Right atrium auricular region (tissue), 2 donors: Measurements from ENCODE around the gene ARPC1B. TPM values are rescaled to one million over a fixed set of nuclear protein-coding genes. Genes with fewer than 3 reads are reported as not detected.

Source experiments
- DNase-seq: peaks from one replicate; pipeline ENCODE4 v3.0.0-alpha.2; 2019; ENCODE audit warnings: low spot score
- H3K27ac ChIP-seq, 2 donors: fragments of 200-600 bp; sonication (generic); 1 replicate in 1 of 2; 2 replicates in 1 of 2; pipeline ENCODE4 v1.5.1; 2016 to 2019
- H3K27me3 ChIP-seq, 2 donors: fragments of 200-600 bp; sonication (generic); one replicate each; pipeline versions ENCODE4 v1.5.1 to v1.6.0; 2017 to 2019
- H3K36me3 ChIP-seq: fragments of 200-600 bp; sonication (generic); one replicate; pipeline ENCODE4 v1.5.1; 2016
- H3K4me1 ChIP-seq, 2 donors: fragments of 200-600 bp; sonication (generic); one replicate each; pipeline versions ENCODE4 v1.5.1 to v1.6.0; 2017 to 2019
- H3K4me3 ChIP-seq, 2 donors: fragments of 200-600 bp; sonication (generic); 1 replicate in 1 of 2; 2 replicates in 1 of 2; pipeline ENCODE4 v1.5.1; 2017 to 2019; ENCODE audit warnings: mild to moderate bottlenecking in 1 of 2, moderate library complexity in 1 of 2
- H3K9me3 ChIP-seq, 2 donors: fragments of 200-600 bp; sonication (generic); one replicate each; pipeline ENCODE4 v1.5.1; 2019
- total RNA-seq, 2 donors: library from RNA; depleted of rRNA; stranded (reverse); fragments of >200 nt; gene quantifications; one replicate each; pipeline ENCODE4 v1.1.0, GENCODE V29; 2016
- TF ChIP-seq, protein P1 (sequence below), 2 donors: fragments of 200-600 bp; sonication (generic); IDR thresholded peaks; one replicate each; pipeline ENCODE4 v1.5.1; 2019; ENCODE audit warnings: antibody characterized with exemption in 2 of 2

ARPC1B gene
- total RNA-seq, 2 donors from 2014 or later, result 53.0 to 115 TPM

DNA sequence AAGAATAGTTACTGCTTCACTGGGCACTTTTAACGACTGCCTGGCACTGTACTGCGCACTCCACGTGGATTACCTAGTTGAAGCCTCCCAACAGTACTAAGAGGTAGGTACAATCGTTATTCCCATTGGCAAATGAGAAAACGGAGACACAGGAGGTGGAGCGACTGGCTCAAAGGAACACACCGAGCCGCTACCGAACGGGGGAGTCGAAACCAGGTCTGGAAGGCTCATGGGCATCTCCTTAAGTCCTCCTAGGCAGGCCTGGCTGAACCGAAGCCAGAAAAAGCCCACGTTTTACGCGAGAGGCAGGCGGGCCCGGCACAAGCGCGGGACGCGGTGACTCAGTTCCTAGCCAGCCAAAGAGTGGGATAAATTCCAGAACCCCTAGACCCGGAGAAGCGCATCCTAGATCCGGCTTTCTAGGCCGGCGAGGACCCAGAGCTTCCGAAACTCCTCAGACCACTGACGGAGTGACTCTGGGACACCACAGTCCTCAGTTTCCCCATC is 33.4 kb downstream of the ARPC1B start:
- Histone ChIP-seq H3K4me1 (peaks cover 0 to 36% of the 10 kb centered on the region in 2 donors), H3K36me3 (peaks cover 34% of the 10 kb centered on the region), H3K9me3 (no peaks in the 10 kb centered on the region), H3K27me3 (no peaks in the 10 kb centered on the region), H3K4me3 (peak overlapping the region; percentile 96 to 97), H3K27ac (peak overlapping the region; percentile 95 to 97)
- DNase-seq, result peak; percentile 85
- TF ChIP-seq, protein P1, sequence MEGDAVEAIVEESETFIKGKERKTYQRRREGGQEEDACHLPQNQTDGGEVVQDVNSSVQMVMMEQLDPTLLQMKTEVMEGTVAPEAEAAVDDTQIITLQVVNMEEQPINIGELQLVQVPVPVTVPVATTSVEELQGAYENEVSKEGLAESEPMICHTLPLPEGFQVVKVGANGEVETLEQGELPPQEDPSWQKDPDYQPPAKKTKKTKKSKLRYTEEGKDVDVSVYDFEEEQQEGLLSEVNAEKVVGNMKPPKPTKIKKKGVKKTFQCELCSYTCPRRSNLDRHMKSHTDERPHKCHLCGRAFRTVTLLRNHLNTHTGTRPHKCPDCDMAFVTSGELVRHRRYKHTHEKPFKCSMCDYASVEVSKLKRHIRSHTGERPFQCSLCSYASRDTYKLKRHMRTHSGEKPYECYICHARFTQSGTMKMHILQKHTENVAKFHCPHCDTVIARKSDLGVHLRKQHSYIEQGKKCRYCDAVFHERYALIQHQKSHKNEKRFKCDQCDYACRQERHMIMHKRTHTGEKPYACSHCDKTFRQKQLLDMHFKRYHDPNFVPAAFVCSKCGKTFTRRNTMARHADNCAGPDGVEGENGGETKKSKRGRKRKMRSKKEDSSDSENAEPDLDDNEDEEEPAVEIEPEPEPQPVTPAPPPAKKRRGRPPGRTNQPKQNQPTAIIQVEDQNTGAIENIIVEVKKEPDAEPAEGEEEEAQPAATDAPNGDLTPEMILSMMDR (IDR thresholded peaks at IDR 0.05), result no peak

- TF ChIP-seq, protein P1 (IDR thresholded peaks at IDR 0.05), result no peak
- H3K27ac ChIP-seq, result peak within 1 kb of the TSS; percentile 95 to 97
- DNase-seq, result peak; percentile 96
- H3K27me3 ChIP-seq, result no peaks in the 10 kb centered on the region
- no peaks in the 10 kb centered on the region for H3K9me3 ChIP-seq
- H3K4me3 ChIP-seq, result peak within 1 kb of the TSS; percentile 96 to 97
- peaks cover 0 to 36% of the 10 kb centered on the region in 2 donors for H3K4me1 ChIP-seq
- peaks cover 34% of the 10 kb centered on the region for H3K36me3 ChIP-seq
These were observed 34.1 kb downstream of the ARPC1B start, which contains the start of the genes BUD31 and PDAP1 for GRCh38 chr7:99408379-99409191. Gene BUD31 (plus strand): TSS chr7:99408969. CDS start chr7:99411093, 2,124 bp downstream. Gene PDAP1 (minus strand): TSS chr7:99408597. CDS start chr7:99408548, 49 bp downstream.

- H3K36me3 ChIP-seq, result peaks cover 35% of the 10 kb centered on the region
These were observed 34.7 kb downstream of the ARPC1B start for GRCh38 chr7:99409192-99409572.

DNA sequence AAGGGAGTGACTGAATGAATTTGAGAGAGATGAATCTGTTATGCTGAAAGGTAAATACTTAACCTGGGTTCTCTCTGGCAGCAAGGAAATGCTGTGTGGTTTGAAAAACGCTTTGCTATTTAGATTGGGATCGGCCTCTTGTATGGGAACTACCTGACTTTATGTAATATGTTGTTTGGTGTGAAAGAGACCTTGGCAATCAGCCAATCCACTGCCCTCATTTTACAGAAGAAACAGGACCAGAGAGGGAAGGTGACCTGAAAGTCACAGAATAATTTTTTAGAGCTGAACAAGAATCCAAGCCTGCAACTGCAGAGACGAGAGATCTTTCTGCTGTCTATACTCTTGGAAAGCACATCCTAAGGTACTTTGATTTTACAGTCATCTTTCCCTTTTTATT is 35.3 kb downstream of the ARPC1B start:
- H3K9me3 ChIP-seq, result no peaks in the 10 kb centered on the region
- peaks cover 0 to 36% of the 10 kb centered on the region in 2 donors for H3K4me1 ChIP-seq
- H3K27ac ChIP-seq, result peak overlapping the region in 1 of 2 donors; percentile 97

More at GRCh38 chr7:99409192-99409572, 34.7 kb downstream of the ARPC1B start:
- DNase-seq, result no peak
- peak overlapping the region; percentile 95 to 97 for H3K27ac ChIP-seq
- peaks cover 0 to 36% of the 10 kb centered on the region in 2 donors for H3K4me1 ChIP-seq
- peak overlapping the region; percentile 96 to 97 for H3K4me3 ChIP-seq
- TF ChIP-seq, protein P1 (IDR thresholded peaks at IDR 0.05), result no peak
- H3K27me3 ChIP-seq, result no peaks in the 10 kb centered on the region
- no peaks in the 10 kb centered on the region for H3K9me3 ChIP-seq

GRCh38 chr7:99410635-99411034 is 36.1 kb downstream of the ARPC1B start:
- Histone ChIP-seq H3K27me3 (no peaks in the 10 kb centered on the region), H3K4me3 (no peak overlapping the region), H3K36me3 (peaks cover 45% of the 10 kb centered on the region), H3K4me1 (peaks cover 0 to 36% of the 10 kb centered on the region in 2 donors), H3K27ac (no peak overlapping the region), H3K9me3 (no peaks in the 10 kb centered on the region)
- DNase-seq, result no peak
- TF ChIP-seq, protein P1 (IDR thresholded peaks at IDR 0.05), result no peak

More for the DNA sequence above, 35.3 kb downstream of the ARPC1B start:
- H3K4me3 ChIP-seq, result peak overlapping the region; percentile 96 to 97
- no peak for DNase-seq
- TF ChIP-seq, protein P1 (IDR thresholded peaks at IDR 0.05), result no peak
- H3K27me3 ChIP-seq, result no peaks in the 10 kb centered on the region
- H3K36me3 ChIP-seq, result peaks cover 39% of the 10 kb centered on the region
